HG03103 (cell line): ENCODE data around the gene TBC1D2B.

ENCODE experiments used
- ATAC-seq: cut with Tn5 transposase; IDR thresholded peaks from one replicate; pipeline ENCODE4 v1.9.1; 2021; ENCODE audit warnings: low read depth; ENCODE audit not compliant: unreplicated experiment

Gene TBC1D2B

DNA sequence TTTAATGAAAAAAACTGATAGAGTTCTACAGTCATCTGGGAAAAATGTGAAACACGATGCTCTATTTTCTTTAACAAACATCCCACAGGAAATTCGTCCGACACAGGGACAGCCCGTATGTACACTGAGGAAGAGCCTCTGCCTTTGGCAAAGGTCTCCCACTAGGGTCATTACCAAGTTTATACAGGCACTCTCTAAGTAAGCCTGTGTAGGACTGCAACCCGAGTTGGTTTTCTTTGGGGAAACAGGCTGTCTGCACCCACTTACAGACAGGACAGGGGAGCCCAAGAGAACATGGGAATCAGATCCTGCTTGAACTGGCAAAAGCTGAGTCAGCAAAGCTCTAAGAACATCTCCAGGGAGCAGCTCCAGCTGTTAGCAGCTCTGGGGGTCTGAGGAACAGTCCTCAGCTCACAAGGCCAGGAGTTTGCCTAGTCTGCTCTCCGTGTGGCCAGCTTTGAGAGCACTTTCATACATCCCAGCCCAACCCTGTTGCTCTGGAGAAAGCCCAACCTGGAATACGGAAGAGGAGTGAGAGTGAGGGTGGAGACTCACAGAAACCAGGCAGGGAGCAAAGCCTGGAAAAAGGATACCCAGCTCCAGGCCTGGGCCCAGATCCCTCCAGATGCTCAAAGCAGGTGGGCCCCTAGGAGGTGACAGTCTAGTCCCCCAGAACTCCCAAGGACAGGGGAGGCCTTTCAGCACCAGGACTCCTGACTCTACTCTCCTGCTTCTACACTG is 1.9 kb downstream of the TBC1D2B start:
- no peak for ATAC-seq

DNA sequence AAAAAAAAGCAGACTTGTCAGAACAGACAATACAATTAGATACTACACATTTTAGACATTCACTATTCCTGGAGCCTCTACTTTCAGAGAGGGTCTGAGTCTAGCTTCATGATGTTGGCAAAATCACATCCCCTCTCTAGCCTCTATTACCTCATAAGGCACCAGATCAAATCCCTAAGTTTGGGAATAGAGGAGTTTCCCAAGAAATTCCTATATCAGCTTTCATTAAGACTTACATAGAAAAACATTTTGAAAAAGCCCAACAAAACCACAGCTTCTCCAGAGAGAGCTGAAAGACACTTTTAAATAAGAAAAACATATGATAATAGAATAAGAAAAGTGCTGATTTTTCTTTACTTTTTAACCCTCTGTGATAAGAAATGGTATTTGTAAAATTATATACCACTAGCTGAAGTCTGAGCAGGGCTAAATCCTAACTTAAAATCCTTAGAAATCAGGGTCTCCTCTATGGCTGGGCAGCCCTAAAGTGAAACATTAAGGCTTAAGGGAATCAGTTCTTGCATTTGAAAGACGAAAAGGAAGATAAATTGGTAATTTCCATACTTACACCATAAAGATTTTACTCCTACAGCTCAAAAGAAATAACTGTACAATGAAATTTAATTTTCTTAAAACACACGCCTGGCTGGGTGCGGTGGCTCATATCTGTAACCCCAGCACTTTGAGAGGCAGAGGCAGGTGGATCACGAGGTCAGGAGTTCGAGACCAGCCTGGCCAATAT is 4.3 kb downstream of the TBC1D2B start:
- no peak for ATAC-seq

DNA sequence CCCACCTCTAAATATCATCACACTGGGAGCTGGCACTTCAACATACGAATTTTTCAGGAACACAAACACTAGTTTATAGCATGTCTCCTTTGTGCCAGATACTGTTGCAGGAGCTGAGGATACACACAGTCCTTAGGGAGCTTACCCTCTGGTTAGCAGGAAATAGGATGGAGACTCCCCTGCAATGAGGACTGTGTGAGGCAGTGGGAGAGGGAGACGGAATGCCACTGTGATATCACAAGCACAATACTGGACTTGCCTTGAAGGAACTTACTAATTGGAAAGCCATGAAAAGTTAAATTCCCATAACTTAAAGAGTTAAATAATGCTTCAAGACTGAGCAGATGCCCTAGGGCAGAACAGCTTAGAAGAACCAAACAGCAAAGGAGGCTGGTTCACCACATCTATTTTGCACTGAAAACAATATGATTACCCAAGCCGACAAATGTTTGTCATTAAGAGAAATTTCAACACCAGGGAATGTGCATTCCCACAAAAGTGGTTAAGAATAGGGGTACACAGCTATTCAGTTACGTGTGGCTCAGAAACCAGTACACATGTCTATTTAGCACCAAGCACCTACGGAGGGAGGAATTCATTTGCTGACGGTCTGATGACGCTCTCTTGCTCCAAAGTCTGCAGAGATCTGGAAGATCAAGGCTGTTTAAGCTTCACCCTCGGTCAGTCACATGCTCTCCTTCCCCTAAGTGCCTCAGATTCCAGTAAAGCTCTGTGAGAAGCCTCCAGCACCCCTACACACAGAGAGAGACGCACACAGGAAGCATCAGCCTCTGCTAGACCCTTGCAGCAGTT is 5.2 kb downstream of the TBC1D2B start:
- ATAC-seq: no peak

DNA sequence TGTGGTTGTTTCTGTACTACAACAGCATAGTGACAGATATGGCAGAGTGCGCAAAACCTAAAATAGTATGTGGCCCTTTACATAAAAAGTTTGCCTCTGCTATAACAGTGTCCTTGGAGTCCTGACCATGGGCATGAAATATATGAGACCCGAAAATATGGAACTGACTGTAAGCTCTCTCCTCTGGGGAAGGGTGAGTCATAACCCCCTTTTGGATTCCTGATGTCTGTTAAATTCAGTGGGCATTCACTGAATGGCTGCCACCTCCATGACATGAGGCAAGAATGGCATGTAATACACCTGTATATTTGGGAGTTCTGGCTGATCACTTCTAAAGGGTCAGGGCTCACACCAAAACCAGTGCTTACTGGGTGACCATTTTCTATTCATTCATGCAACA is 6.1 kb downstream of the TBC1D2B start:
- no peak for ATAC-seq

DNA sequence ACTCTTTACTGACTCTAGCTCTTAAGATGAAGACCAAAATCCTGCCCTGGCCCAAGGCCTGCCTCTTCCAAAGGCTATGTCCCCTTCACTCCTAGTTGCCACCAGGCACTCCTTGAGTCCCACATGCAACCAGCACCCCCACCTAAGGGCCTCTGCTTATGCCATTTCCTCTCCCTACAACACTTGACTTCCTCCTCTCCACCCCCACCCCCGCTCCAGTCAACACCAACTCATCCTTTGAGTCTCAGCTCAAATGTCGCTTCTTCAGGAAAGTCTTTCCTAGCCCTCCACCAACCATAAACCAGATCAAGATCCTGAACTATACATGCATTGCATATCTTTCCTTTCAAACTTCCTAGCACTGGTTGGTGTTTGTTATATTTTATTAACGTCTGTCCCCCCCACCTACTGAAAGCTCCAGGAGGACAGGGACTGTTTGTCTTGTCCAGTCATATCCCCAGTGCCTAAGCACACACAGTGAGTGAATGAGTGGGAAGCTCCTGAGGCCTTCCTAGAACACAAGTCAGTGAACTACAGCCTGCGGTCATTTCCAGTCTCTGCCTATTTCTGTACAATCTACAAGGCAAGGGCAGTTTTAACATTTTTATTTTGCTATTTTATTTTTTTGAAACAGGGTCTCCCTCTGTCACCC is 7.3 kb downstream of the TBC1D2B start:
- ATAC-seq: no peak

DNA sequence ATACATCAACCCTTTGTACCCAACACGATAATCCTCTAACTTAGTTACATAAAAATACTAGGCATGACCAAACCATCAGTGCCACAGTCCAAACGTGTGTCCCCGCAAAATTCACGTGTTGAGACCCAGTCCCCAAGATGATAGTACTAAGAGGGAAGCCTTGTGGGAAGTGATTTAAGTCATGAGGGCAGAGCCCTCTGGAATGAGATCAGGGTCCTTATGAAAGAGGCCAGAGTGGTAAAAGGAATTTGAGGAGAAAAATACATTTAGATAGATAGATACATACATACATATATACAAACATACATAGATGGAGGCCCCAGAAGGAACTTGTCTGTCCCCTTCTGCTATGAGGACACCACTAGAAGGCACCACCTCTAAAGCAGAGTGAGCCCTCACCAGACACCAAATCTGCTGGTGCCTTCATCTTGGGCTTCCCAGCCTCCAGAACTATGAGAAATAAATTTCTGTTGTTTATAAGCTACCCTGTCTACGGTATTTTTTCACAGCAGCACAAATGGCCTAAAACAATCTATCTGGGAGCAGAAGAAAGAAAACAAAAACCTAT is 8.0 kb downstream of the TBC1D2B start:
- ATAC-seq: no peak

DNA sequence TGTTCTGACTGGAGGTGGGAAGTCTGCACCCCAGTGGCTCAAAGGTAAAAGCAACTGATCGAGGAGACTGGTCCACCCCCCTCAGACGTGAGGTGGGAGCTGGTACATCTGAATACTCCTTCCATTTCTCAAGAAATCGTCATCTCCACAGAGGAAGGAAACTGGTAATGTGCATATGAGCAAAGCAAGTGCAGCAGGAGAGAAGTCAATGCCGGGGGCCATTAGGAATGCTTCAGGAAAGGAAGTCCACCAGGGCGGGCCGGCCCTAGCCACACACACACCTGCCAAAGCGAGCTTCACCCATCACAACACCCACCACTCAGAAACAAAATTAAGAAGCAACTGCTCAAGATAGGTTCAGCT is 8.5 kb downstream of the TBC1D2B start:
- no peak for ATAC-seq

DNA sequence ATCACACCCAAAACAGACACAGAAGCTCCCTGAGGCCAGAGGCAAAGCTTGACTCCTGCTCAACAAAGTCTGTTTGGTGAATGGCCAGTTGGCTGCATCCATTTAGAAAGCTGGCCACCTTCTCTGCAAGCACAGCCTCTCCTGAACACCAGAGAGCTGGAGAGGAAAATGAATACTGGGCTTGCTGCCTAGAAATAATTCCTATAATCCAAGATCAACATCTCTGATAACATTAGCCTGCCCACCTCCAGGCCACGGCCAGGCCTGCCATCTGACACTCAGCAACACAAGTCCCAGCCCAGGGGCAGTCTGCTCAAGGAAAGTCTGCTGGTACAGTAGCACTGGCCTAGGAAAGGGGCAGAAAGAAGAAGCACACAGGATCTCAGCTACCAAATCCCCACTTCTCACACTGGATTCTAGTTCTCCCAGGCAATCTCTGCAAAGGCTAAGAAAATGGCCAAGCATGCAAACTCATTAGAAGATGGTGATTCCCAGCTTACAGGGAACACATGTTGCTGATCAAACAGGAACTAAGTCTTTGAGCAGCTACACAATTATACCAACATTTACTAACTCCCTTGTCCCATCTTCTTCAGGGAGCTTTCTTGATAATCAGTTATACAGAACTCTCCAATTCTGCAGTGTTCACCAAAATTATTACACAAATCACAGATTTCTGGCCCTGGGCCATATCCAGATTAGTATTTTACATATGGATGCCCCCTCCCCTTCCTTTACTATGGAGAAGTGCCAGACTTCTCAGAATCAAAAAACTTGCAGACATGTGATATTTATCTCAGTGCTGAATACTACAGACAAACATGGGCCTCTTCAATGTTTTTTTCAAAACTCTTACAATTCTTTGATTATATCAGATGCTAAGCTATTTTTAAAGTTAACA is 9.9 kb downstream of the TBC1D2B start:
- no peak for ATAC-seq

DNA sequence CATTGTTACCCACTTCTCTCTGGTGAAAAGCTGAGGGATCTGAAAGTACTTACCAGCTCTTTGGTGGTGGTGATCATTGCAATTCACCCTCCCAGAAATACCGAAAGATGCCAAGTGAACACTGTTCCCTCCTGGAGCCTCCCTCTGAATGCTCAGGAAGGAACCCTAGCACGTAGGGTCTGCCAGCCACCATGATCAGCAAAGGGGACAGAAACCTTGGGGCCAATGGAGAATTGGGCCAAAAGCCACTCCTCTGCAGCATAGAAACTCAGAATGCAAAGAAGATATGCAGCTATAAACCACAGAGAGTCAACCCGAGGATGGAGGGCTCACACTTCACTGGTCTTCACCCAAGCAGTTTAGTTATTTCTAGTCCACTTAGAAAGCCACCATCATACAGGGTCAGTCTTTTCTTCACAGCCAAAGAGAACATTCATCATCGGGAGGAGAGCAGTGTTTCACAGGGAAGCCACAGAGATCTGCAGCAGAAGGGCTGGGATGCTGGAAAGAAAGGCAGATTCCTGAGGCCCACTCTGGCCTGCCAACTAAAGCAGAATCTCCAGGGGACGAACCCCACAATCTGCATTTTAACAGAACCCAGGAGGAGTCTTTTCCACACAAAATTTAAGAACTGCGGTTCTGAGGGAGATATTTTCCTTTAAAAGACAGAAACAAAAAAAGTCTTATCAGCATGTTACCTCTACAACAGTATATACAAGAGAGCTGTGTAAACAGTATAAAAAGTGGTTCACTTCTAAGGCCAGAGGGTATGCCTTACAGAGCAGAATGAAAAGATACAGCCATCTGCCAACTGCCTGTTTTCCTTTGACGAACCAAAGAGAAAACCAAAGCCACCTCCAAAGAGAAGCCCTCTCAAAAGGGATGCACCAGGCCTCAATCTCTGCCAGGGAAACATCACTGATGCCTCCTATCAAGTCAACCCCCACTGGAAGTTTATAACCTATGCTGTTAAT is 11.3 kb downstream of the TBC1D2B start:
- ATAC-seq: no peak

DNA sequence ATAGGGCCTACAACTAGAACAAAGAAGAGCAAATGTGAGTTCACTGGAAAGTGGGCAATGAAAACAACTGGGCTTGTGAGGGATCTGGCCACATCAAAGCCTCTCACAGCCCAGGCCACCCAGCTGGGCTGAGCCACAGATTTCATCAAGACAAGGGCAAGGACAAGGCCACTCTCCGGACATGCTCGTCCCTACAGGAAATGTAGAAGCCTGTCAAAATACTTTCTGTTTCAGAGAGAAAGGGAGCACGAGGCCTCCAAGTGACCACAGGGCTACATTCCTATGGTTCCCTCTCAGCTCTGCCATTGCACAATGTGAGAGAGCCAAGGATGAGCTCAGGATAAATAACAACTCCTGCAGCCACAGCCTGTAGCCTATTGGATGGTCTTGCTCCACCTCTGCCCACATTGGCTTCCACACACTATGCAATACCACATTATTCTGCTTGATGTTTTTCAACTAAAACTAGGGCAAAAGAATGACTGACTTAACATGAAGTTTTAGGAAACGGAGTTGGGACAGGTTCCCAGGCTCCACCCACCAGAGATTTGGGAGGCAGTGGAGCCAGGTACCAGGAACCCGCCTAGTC is 12.1 kb downstream of the TBC1D2B start:
- no peak for ATAC-seq

DNA sequence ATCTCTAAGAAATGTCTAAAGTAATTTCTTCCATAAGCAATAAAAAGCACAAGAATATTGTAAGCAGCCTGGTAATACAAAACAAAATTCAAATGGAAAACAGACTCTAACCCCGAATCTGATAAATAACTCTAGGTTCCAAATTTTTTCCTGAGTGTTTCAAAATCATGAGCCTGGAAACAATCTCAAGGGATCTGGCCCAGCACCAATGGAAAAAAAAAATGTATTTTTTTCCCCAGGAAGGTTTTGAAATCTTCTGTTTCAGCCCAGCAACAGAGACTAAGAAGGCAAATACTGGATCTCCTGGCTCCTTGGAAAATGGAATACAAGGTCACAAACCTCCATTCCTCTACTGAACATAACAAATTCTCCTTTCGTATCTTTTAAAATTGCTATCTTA is 13.0 kb downstream of the TBC1D2B start:
- ATAC-seq: no peak

DNA sequence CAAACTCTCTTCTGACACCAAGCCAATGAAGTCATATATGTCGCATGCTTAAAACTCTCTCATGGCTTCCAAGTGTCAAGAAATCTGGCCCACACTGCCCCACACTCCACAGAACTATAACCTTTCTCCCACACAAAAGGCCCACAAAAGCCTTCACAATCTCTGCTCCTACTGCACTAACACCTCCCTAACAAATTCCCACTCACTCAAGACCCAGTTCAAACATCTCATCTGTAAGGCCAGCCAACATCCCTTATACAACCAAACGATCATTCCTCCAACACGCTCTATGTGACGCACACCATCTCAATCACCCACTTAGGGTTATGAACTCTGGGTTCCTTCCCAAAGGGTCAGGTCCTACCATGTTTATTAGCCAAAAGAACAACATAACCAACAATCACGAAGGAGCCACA is 13.5 kb downstream of the TBC1D2B start:
- ATAC-seq: no peak

DNA sequence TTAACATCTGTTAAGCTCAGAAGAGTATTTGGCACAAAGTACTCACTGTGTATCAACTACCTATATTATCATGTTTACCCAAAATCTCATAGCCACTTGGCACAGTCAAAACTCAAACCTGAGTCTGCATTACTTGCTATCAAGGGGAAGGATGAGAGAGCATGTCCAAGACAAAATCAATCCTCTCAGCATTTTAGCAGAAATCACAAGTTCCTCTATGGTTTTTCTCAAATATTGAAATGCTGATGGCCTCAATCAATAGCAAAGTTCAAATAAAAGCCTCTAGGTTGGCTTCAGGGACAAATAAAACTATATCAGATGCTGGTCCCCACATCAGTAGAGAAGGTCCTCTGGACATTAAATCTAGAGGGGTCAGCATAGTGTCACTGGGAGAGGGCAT is 14.3 kb downstream of the TBC1D2B start:
- no peak for ATAC-seq

DNA sequence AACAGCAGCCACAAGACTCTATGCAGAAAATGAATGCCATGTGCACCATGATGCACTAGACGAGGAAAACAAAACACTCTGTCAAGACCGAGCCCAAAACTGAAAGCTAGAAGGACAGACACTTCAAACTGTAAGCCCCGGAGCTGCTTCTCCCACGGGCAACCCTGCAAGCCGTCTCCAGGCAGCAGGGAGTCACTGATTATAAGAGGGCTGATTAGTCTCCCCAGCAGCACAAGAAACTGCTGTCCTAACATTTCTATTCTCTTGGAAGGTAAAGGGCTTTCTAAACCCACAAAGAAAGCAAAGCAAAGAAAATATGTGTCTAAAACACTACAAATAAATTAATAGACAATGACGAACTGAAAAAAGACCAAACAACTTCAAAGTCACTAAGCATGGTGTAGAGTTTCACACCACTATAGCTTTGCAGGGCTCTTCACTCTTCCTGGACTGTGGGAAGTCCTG is 15.5 kb downstream of the TBC1D2B start:
- ATAC-seq: no peak

DNA sequence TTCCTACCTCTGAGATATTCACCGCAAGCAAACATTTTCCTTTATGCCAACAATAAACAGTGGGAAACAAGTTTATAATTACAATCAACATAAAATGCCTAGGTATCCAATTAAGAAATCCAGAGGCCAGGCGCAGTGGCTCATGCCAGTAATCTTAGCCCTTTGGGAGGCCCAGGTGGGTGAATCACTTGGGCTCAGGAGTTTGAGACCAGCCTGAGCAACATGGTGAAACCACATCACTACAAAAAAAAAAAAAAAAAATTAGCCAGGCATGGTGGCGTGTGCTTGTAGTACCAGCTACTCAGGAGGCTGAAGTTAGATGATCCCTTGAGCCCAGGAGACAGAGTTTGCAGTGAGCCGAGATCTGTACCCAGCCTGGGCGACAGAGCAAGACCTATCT is 17.3 kb downstream of the TBC1D2B start:
- ATAC-seq: no peak

DNA sequence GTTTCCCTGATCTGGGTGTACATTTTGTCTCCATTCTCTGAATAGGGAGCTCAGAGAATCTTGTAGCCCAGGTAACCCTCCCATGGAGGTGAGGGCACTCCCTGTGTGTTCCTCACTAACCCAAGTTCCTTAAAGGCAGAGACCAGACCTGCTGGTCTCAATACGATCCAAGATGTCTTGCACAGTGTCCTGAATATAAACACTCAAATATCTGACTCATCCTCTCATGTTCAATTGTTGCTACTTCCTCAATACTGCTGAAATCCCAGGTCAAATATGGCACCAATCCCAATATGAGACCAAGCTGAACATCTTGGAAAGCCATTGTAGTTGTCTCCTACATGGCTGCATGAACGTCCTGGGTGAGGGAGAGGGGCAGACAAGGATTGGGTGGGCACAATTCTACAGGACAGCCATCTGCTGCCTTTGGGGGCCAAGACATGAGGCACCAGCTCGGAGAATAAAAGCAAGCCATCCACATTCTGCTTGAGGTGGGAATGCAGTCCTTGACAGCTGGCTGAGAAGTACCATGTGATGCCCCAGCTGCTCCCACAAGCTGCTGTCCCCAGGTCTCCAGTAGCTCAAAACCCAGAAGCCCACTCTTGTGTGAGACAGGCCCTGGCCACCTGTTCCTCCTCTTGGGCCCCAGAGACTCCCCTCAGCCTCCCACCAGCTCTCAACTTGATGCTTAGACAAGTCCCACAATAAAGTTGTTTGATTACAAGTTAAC is 18.2 kb downstream of the TBC1D2B start:
- no peak for ATAC-seq

DNA sequence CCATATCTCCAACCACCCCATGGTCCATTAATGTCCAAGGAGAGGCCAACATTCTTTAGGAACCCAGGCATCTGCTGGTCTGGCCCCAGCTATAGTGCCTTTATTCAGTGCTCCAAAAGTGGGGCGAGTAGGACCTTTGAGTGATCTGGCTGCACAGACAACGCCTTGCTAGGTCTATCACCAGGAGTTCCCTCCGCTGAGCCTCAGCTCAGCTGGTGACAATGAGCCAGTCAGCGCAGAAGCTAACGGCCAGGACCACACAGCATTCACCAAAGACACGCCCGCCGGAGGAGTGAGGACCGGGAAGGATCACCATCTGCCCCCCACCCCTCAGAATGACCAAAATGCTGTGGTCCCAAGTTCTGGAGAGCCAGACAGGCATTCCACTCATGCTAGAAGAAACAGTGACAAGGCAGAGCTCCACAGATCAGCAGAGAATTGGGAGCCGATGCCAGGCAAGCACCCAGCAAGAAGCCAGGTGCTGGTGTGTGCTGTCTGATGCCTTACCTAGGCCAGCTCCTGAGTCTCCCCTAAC is 19.0 kb downstream of the TBC1D2B start:
- no peak for ATAC-seq
